GM21528 (cell line): ENCODE measurements around the gene FKBP11.

Source experiments
- ATAC-seq: cut with Tn5 transposase; IDR thresholded peaks from one replicate; pipeline ENCODE4 v1.9.1; 2021; ENCODE audit warnings: mild to moderate bottlenecking, moderate library complexity; ENCODE audit not compliant: unreplicated experiment, low FRiP score

The FKBP11 gene

DNA sequence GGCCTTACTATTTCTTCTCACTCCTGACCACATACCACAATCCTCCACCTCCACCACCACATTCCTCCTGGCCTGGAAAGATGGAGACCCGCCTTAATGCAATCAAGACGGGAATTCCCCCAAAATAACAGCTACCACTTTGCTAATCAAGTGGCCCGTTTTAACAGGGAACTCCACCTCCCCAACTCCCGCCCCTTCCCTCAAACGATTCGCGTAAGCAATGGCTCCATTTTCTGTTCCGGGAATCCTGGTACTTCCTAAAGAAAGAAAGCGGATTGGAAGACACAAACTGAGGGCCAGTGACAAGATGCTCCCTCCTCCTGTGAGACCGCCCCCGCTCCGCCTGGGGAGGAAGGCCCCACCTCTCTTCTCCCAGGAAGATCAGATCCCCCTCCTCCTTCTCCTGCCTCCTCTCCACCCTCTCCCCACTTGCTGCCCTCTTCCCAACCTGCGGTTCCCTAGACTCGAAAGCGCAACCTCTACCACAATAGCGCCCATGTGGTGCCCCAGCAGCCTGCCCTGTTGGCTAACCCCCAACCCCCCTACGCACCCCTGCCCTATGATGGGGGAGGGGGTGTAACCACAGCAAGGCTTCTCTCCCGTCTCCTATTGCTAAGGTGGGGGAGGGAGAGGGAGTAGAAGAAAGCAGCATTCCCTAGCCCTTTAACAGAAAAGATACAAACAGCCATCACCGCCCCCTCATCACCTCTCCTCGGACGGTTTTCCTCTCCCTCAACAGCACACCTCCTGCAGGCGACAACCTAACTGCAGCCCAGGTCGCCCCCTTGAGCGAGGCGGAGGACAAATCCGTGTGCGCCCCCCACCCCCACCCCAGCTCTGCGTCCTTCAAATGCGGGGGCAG, 31.2 kb upstream of the FKBP11 start:
- peak; percentile 15 for ATAC-seq

- no peak for ATAC-seq
Measured at GRCh38 chr12:48954841-48955501, 29.7 kb upstream of the FKBP11 start.

DNA sequence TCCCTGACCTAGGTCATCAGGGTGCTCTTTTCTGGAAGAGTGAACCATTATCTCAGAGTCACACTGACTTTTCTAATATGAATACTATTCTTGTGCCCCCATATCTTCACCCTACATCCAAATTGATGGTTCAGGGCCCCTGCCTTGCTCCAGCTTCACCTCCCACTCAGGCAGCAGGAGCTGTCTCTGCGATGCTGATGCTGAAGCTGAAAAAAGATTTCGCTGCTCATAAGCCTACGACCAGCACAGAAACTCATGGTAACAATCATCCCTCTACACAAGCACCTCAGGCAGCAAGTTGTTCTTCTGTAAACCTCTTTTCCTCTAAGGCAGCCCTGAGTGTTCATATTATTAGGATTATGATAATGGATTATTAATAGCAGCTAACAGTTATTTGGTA, 28.8 kb upstream of the FKBP11 start:
- ATAC-seq: no peak

DNA sequence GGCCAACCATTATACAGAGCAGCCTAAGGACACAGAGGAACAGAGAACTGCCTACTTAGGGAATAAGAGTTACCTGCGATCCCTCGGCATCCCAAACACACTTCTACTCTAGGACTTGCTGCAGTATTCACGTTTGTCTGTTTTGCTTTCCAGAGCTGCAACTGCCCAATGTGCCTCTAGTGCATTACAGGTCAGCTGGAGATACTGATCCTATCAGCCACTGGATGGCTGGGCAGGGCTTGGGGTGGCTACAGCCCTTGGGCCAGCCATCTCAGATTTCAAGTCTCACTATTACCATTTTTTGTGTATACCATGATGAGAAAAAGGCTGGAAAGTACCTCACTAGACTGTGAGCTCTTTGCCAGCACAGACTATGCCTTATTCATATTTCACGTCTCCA, 27.4 kb upstream of the FKBP11 start:
- no peak for ATAC-seq

GRCh38 chr12:48947727-48948126, 22.4 kb upstream of the FKBP11 start:
- no peak for ATAC-seq

GRCh38 chr12:48946943-48947342, 21.7 kb upstream of the FKBP11 start:
- ATAC-seq: no peak

- ATAC-seq: no peak
Measured at GRCh38 chr12:48946205-48946604, 20.9 kb upstream of the FKBP11 start.

- no peak for ATAC-seq
Measured at GRCh38 chr12:48943221-48943620, 17.9 kb upstream of the FKBP11 start.

- ATAC-seq: no peak
Measured at GRCh38 chr12:48940181-48940580, 14.9 kb upstream of the FKBP11 start.

DNA sequence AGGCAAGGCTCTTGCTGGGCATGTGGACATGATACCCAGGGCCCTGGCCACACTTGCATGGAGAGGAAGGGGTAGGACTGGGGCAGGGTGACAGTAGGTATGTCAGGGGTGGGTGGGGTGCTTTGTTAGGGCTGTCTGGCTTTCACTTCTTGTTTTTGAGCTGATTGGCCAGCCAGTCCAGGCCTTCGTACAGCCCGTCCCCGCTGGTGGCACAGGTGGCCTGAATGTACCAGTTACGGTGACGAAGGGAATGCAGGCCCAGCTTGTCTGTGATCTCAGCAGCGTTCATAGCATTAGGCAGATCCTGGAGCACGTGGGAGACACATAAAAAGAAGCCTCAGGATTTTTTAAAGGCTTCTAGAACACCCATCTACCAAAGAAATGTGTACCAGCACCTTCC, 13.5 kb upstream of the FKBP11 start:
- no peak for ATAC-seq

DNA sequence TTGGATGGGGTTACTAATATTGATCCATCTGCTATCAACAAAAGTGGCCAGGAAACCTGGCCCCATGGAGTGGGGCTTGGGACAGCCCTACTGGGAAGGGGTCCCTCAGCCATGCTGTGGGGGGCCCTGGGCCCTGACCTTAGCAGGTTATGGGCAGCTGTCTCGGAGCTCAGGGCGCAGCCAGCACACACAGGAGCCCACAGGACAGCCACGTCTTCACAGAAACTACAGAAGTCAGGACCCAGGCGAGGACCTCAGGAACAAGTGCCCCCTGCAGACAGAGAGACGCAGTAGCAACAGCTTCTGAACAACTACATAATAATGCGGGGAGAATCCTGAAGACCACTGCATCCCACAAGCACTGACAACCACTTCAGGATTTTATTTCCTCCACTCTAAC, 11.9 kb upstream of the FKBP11 start:
- no peak for ATAC-seq

DNA sequence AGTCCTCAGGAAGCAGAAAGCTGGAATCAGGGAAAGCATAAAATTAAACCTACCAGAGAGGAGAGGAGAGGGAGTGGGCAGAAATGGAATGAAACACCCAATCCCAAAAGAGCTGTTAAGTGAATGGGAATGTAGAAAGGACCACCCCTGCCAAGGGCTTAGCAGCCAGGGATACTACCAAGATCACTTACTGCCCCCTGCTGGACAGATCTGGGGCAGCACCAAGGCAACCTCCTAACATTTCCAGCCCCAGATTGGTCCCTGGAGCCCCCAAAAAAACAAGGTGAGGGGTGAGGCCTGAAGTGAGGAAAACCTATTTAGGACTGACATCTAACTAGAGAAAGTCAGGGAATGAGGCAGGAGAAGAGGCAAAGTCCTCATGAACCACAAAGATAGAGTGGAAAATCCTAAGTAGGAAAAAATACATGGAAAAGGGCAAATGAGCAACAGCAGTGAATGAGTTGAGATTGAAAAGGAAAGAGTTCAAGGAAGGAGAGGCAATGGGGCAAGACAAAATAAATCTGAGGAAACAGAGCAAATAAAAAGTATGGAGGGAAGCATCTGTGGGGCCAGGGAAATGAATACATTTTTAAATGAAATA, 11.2 kb upstream of the FKBP11 start:
- no peak for ATAC-seq

GRCh38 chr12:48934312-48934706, 9.0 kb upstream of the FKBP11 start:
- ATAC-seq: no peak

GRCh38 chr12:48933664-48934311, 8.5 kb upstream of the FKBP11 start:
- no peak for ATAC-seq

DNA sequence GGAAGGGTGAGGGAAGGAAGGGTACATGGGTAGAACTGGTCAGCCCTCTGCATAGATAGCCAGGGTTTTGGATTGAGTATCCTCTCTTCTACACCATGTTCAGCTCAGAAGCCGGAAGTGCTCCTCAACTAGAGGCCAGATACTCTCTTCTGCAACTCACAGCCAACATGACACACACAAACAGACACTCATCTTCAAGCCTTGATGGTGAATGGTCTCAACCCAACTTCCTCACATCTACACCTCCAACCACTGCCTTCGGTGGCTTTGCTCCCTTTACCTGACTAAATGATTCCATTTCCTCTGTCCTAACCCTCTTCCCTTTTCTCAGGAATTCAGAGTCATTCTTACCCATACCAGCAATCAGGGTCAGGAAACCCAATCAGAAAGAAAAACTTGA, 7.6 kb upstream of the FKBP11 start:
- ATAC-seq: no peak

DNA sequence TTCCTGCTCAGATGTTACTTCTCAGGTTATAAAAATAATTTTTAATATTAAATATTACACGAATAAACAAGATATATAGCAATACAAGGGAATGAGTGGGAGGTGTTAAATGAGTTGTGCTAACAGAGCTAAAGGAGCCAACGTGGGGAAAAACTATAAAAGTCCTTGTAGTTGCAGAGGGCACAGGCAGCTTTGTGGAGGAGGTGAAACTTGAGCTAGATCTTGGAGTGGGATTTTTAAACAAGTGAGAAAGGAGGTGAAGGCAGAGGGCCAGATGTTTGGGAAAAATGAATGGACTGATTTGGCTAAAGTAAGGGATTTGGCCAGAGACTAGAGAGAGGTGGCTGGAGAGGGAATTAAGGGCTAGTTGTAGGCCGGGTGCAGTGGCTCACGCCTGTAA, 5.2 kb upstream of the FKBP11 start:
- ATAC-seq: no peak

GRCh38 chr12:48929551-48929950, 4.3 kb upstream of the FKBP11 start:
- ATAC-seq: no peak

- ATAC-seq: no peak
Measured at GRCh38 chr12:48927261-48927660, 2.0 kb upstream of the FKBP11 start.

- ATAC-seq: peak; percentile 78
Measured at GRCh38 chr12:48924617-48925303, 532 bp downstream of the FKBP11 start.

GRCh38 chr12:48923117-48923516, 2.2 kb downstream of the FKBP11 start:
- ATAC-seq: no peak
